ENCODE results near the gene PLCB3. TPM values are rescaled to one million over a fixed set of nuclear protein-coding genes. Genes with fewer than 3 reads are reported as not detected.

The PLCB3 gene
- total and polyA plus RNA-seq, 2 of the 13 experiments (the other 11 are each of a cell fraction or from before 2014, with no cell fraction given): 7.5 to 13.8 TPM

DNA sequence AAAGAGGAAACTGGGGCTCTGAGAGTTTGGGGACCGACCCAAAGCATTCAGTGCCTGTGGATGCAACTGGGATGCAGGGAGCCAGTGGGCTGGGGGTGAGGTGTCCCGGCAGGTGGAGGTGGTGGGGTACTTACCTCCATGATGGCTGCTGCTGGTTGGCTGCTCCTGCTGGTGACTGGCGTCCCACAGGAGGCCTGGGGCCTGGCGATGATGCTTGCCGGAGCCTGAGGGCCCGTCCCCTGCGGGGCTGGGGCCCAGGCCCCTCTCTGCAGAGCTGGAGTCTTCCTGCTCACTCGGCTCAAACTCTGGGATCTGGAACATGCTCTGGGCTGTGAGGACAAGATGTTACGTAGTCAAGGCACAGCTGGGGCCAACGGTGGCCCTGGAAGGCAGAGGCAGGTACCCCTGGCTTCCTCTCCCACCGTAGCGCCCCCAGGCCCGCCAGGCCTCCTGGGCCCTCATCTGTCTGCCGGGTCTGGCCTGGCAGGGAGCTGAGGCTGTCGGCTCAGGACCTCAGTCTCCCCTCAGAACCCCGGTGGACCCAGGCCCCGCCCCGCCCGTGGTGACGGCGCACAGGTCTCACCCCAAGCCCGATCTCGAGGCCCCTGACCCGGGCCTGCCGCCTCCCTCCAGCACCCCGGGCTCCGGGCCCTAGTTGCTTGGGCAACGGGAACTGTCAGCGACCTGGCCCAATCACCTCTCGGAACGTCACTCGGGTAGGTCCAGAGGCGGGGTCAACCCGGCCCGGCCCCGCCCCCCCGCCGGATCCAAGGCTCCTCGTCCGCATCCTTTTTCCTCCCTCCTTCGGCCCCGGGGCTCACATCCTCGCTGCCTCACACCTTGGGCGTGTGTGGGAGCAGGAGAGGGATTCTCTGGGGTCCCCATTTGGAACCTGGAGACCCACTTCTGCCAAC lies 33.0 kb downstream of the PLCB3 start, which contains the start of gene BAD (continued):
- TF ChIP-seq ZNF781 (CRISPR knock-in tag; IDR thresholded peaks at IDR 0.05; ENCODE audit: borderline replicate concordance, not compliant biosample characterization) (no peak), ZNF839 (CRISPR knock-in tag; IDR thresholded peaks at IDR 0.05; ENCODE audit: borderline replicate concordance) (peak; percentile 86; the same call in 1 of the 2 replicates), ZFY (CRISPR knock-in tag; IDR thresholded peaks at IDR 0.05) (peak; percentile 84), ISX (CRISPR knock-in tag; conservative IDR thresholded peaks at IDR 0.05) (no peak), ZNF891 (CRISPR knock-in tag; IDR thresholded peaks at IDR 0.05) (no peak), GABPB1 (CRISPR knock-in tag; IDR thresholded peaks at IDR 0.05) (peak; percentile 77; the same call in 1 of the 2 replicates), BCL6 (CRISPR knock-in tag; IDR thresholded peaks at IDR 0.05) (no peak), KLF16 (CRISPR knock-in tag; IDR thresholded peaks at IDR 0.05) (0 out of 4 replicates have a peak, but pooled peaks of 1 of the 2 experiments have one; percentile 36), ZFP36L2 (CRISPR knock-in tag; IDR thresholded peaks at IDR 0.05) (no peak), ZBTB20 (CRISPR knock-in tag; IDR thresholded peaks at IDR 0.05; ENCODE audit: borderline replicate concordance, low read depth) (0 out of 2 replicates have a peak, but pooled peaks have one; percentile 9), ZSCAN22 (CRISPR knock-in tag; IDR thresholded peaks at IDR 0.05) (no peak; the same call in 1 of the 2 replicates), SMARCE1 (IDR thresholded peaks at IDR 0.05; ENCODE audit: borderline replicate concordance) (no peak), SP1 (IDR thresholded peaks at IDR 0.05) (no peak), SP1 (CRISPR knock-in tag; IDR thresholded peaks at IDR 0.05) (peak; percentile 64), ZNF33A (CRISPR knock-in tag; IDR thresholded peaks at IDR 0.05; ENCODE audit: borderline replicate concordance) (0 out of 2 replicates have a peak, but pooled peaks have one; percentile 57), MAFK (conservative IDR thresholded peaks at IDR 0.05 in 1 of 2, IDR thresholded peaks at IDR 0.05 in 1 of 2; ENCODE audit: low read length in 2 of 2) (no peak), ZNF101 (CRISPR knock-in tag; IDR thresholded peaks at IDR 0.05; ENCODE audit: borderline replicate concordance, low read depth) (no peak), CBFB (CRISPR knock-in tag; IDR thresholded peaks at IDR 0.05) (no peak), ZNF333 (CRISPR knock-in tag; IDR thresholded peaks at IDR 0.05; ENCODE audit: borderline replicate concordance) (0 out of 2 replicates have a peak, but pooled peaks have one; percentile 4), ZNF543 (CRISPR knock-in tag; IDR thresholded peaks at IDR 0.05) (0 out of 2 replicates have a peak, but pooled peaks have one; percentile 33)
- TF ChIP-seq, protein P1, sequence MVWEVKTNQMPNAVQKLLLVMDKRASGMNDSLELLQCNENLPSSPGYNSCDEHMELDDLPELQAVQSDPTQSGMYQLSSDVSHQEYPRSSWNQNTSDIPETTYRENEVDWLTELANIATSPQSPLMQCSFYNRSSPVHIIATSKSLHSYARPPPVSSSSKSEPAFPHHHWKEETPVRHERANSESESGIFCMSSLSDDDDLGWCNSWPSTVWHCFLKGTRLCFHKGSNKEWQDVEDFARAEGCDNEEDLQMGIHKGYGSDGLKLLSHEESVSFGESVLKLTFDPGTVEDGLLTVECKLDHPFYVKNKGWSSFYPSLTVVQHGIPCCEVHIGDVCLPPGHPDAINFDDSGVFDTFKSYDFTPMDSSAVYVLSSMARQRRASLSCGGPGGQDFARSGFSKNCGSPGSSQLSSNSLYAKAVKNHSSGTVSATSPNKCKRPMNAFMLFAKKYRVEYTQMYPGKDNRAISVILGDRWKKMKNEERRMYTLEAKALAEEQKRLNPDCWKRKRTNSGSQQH (CRISPR knock-in tag; IDR thresholded peaks at IDR 0.05; ENCODE audit: low read depth): 0 out of 2 replicates have a peak, but pooled peaks have one; percentile 18
- TF ChIP-seq, protein P2, sequence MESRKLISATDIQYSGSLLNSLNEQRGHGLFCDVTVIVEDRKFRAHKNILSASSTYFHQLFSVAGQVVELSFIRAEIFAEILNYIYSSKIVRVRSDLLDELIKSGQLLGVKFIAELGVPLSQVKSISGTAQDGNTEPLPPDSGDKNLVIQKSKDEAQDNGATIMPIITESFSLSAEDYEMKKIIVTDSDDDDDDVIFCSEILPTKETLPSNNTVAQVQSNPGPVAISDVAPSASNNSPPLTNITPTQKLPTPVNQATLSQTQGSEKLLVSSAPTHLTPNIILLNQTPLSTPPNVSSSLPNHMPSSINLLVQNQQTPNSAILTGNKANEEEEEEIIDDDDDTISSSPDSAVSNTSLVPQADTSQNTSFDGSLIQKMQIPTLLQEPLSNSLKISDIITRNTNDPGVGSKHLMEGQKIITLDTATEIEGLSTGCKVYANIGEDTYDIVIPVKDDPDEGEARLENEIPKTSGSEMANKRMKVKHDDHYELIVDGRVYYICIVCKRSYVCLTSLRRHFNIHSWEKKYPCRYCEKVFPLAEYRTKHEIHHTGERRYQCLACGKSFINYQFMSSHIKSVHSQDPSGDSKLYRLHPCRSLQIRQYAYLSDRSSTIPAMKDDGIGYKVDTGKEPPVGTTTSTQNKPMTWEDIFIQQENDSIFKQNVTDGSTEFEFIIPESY (CRISPR knock-in tag; IDR thresholded peaks at IDR 0.05): no peak
- TF ChIP-seq, protein P3, sequence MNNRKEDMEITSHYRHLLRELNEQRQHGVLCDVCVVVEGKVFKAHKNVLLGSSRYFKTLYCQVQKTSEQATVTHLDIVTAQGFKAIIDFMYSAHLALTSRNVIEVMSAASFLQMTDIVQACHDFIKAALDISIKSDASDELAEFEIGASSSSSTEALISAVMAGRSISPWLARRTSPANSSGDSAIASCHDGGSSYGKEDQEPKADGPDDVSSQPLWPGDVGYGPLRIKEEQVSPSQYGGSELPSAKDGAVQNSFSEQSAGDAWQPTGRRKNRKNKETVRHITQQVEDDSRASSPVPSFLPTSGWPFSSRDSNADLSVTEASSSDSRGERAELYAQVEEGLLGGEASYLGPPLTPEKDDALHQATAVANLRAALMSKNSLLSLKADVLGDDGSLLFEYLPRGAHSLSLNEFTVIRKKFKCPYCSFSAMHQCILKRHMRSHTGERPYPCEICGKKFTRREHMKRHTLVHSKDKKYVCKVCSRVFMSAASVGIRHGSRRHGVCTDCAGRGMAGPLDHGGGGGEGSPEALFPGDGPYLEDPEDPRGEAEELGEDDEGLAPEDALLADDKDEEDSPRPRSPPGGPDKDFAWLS (CRISPR knock-in tag; IDR thresholded peaks at IDR 0.05; ENCODE audit: borderline replicate concordance): no peak
